ENCODE data around the gene SLC7A14.
"Not testable (repeated sequence)": the region's sequence is repeated elsewhere in the genome, so short reads cannot be mapped to it uniquely, and the experiment has no call there.

SLC7A14 gene

GRCh38 chr3:170593634-170594033 is 7.8 kb upstream of the SLC7A14 start:
- no peak overlapping the region for H3K27ac ChIP-seq
- TF ChIP-seq CTCF (conservative IDR thresholded peaks at IDR 0.05) = no peak

- TF ChIP-seq CTCF (conservative IDR thresholded peaks at IDR 0.05) = no peak
- H3K27ac ChIP-seq = no peak overlapping the region
These were observed 3.2 kb upstream of the SLC7A14 start for GRCh38 chr3:170589113-170589512.

- H3K27ac ChIP-seq = peak overlapping the region; percentile 56
- peak; percentile 2; the same call in 1 of the 2 replicates for TF ChIP-seq CTCF (conservative IDR thresholded peaks at IDR 0.05)
These were observed 603 bp downstream of the SLC7A14 start for GRCh38 chr3:170585008-170585936.

- peak overlapping the region; percentile 56 for H3K27ac ChIP-seq
- peak; percentile 4; the same call in 1 of the 2 replicates for TF ChIP-seq CTCF (conservative IDR thresholded peaks at IDR 0.05)
These were observed 1.3 kb downstream of the SLC7A14 start for GRCh38 chr3:170584585-170585007.

GRCh38 chr3:170579646-170580045 is 6.2 kb downstream of the SLC7A14 start:
- no peak overlapping the region for H3K27ac ChIP-seq
- TF ChIP-seq CTCF (conservative IDR thresholded peaks at IDR 0.05) = no peak

- no peak overlapping the region for H3K27ac ChIP-seq
- TF ChIP-seq CTCF (conservative IDR thresholded peaks at IDR 0.05) = no peak
These were observed 13.1 kb downstream of the SLC7A14 start for GRCh38 chr3:170572665-170573253.

GRCh38 chr3:170567598-170567997 is 18.3 kb downstream of the SLC7A14 start:
- not testable (repeated sequence) for H3K27ac ChIP-seq

GRCh38 chr3:170566413-170566812 is 19.5 kb downstream of the SLC7A14 start:
- TF ChIP-seq CTCF (conservative IDR thresholded peaks at IDR 0.05) = no peak
- H3K27ac ChIP-seq = no peak overlapping the region

Data from VCaP (cell line).